A172 (cell line): Measurements from ENCODE around the gene VRK3. TPM values are rescaled to one million over a fixed set of nuclear protein-coding genes. Genes with fewer than 3 reads are reported as not detected.
"Not testable (repeated sequence)": the region's sequence is repeated elsewhere in the genome, so short reads cannot be mapped to it uniquely, and the experiment has no call there.

Experiments used
- DNase-seq: peaks from one replicate; pipeline ENCODE4 v3.0.0-alpha.2; 2015; ENCODE audit warnings: low spot score
- total RNA-seq: library from RNA; depleted of rRNA; stranded (reverse); fragments of >200 nt; shearing (Covaris generic); gene quantifications from 2 replicates; pipeline ENCODE4 v1.2.3, GENCODE V29; 2014

Gene VRK3
- total RNA-seq, 1 experiment from 2014 or later: 45.6 TPM

GRCh38 chr19:49988007-49988406 lies 37.2 kb downstream of the VRK3 start:
- no peak for DNase-seq

- DNase-seq: peak; percentile 94
Observed at GRCh38 chr19:49987159-49987698, 37.9 kb downstream of the VRK3 start.

GRCh38 chr19:49986354-49986753 lies 38.8 kb downstream of the VRK3 start:
- no peak for DNase-seq

- no peak for DNase-seq
Observed at GRCh38 chr19:49985871-49986270, 39.3 kb downstream of the VRK3 start.

GRCh38 chr19:49984491-49984890 lies 40.7 kb downstream of the VRK3 start:
- no peak for DNase-seq

- peak; percentile 66 for DNase-seq
Observed at GRCh38 chr19:49983645-49984229, 41.4 kb downstream of the VRK3 start.

GRCh38 chr19:49981603-49982593 lies 43.3 kb downstream of the VRK3 start:
- DNase-seq: no peak

GRCh38 chr19:49978324-49978723 lies 46.8 kb downstream of the VRK3 start:
- no peak for DNase-seq

GRCh38 chr19:49977881-49978280 lies 47.3 kb downstream of the VRK3 start:
- DNase-seq: no peak

- DNase-seq: no peak
Observed at GRCh38 chr19:49977076-49977475, 48.1 kb downstream of the VRK3 start.

GRCh38 chr19:49976496-49976895 lies 48.7 kb downstream of the VRK3 start:
- DNase-seq: no peak

- no peak for DNase-seq
Observed at GRCh38 chr19:49975051-49975450, 50.1 kb downstream of the VRK3 start.

- no peak for DNase-seq
Observed at GRCh38 chr19:49973987-49974386, 51.2 kb downstream of the VRK3 start.

- DNase-seq: no peak
Observed at GRCh38 chr19:49972841-49973240, 52.3 kb downstream of the VRK3 start.

- DNase-seq: no peak
Observed at GRCh38 chr19:49971991-49972411, 53.2 kb downstream of the VRK3 start.

- not testable (repeated sequence) for DNase-seq
Observed at GRCh38 chr19:49969355-49969754, 55.8 kb downstream of the VRK3 start.

GRCh38 chr19:49968279-49968922 lies 56.8 kb downstream of the VRK3 start:
- no peak for DNase-seq

GRCh38 chr19:49960980-49961379 lies 64.2 kb downstream of the VRK3 start, which contains the start of gene SIGLEC11:
Gene SIGLEC11, minus strand, starts transcription at chr19:49961172. Its CDS starts 91 bp downstream, at chr19:49961081.
- DNase-seq: not testable (repeated sequence)

- DNase-seq: not testable (repeated sequence)
Observed at GRCh38 chr19:49959892-49960291, 65.3 kb downstream of the VRK3 start.

- not testable (repeated sequence) for DNase-seq
Observed at GRCh38 chr19:49958596-49958995, 66.6 kb downstream of the VRK3 start.

- DNase-seq: not testable (repeated sequence)
Observed at GRCh38 chr19:49958144-49958543, 67.0 kb downstream of the VRK3 start.
